ENCODE results near the gene CLCN1.

The CLCN1 gene

DNA sequence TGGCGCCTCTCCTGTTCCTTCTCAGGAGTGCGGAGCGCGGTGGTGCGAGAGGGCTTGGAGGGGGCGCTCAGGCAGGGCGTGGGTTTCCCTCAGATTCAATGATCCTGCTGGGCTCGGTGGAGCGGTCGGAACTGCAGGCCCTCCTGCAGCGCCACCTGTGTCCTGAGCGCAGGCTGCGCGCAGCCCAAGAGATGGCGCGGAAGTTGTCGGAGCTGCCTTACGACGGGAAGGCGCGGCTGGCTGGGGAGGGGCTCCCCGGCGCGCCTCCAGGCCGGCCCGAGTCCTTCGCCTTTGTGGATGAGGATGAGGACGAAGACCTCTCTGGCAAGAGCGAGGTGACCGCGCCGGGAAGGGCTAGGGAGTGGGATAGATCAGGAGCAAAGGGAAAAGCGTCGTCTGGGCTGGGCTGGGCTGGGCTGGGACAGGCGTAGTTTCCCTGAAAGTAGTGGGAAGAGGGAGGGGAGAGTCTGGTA is 29.6 kb downstream of the CLCN1 start:
- peak; percentile 50 to 68 for DNase-seq (ENCODE audit: low spot score in 2 of 2)

GRCh38 chr7:143346018-143346417 is 30.1 kb downstream of the CLCN1 start:
- no peak overlapping the region for H3K27ac Mint-ChIP-seq
- H3K36me3 Mint-ChIP-seq = no peaks in the 10 kb centered on the region

More for the DNA sequence above, 29.6 kb downstream of the CLCN1 start:
- Mint-ChIP-seq H3K4me1 (peaks cover 13% of the 10 kb centered on the region), H3K27ac (peak overlapping the region; percentile 65), H3K36me3 (no peaks in the 10 kb centered on the region), H3K9me3 (no peaks in the 10 kb centered on the region), H3K4me3 (peak overlapping the region; percentile 74)
- ATAC-seq = peak; percentile 97

GRCh38 chr7:143347950-143348349 is 32.0 kb downstream of the CLCN1 start:
- Mint-ChIP-seq H3K4me3 (no peak overlapping the region), H3K9me3 (no peaks in the 10 kb centered on the region), H3K36me3 (no peaks in the 10 kb centered on the region), H3K27ac (no peak overlapping the region), H3K4me1 (peaks cover 19% of the 10 kb centered on the region)
- DNase-seq (ENCODE audit: low spot score in 2 of 2) = no peak
- no peak for ATAC-seq

More at GRCh38 chr7:143346018-143346417, 30.1 kb downstream of the CLCN1 start:
- DNase-seq (ENCODE audit: low spot score in 2 of 2) = no peak
- no peaks in the 10 kb centered on the region for H3K9me3 Mint-ChIP-seq
- peak overlapping the region; percentile 74 for H3K4me3 Mint-ChIP-seq
- peaks cover 13% of the 10 kb centered on the region for H3K4me1 Mint-ChIP-seq
- ATAC-seq = no peak

DNA sequence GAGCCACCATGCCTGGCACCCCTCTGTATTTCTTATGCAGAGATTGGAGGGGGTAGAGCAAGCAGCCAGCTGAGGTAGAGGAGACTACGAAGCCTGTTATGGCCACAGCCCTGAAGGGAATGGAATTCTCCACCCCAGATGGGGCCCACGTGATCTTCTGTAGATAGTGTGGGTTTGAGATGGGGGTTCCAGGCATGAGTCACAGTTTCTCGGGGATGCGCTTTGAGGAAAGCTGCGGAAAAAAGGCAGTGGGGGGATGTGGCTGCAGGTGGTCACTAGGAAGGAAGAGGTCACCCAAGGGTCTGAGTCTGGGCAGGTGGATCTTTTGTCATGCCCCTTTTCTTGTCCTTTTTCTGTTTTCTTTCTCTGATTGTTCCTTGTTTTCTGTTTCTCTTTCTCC is 35.1 kb downstream of the CLCN1 start:
- DNase-seq (ENCODE audit: low spot score in 2 of 2) (no peak), ATAC-seq (no peak)
- H3K4me3 Mint-ChIP-seq = no peak overlapping the region
- H3K27ac Mint-ChIP-seq = no peak overlapping the region
- no peaks in the 10 kb centered on the region for H3K36me3 Mint-ChIP-seq
- peaks cover 26% of the 10 kb centered on the region for H3K4me1 Mint-ChIP-seq
- no peaks in the 10 kb centered on the region for H3K9me3 Mint-ChIP-seq

GRCh38 chr7:143351574-143351973 is 35.7 kb downstream of the CLCN1 start:
- DNase-seq (ENCODE audit: low spot score in 2 of 2) (no peak), ATAC-seq (no peak)
- Mint-ChIP-seq H3K9me3 (no peaks in the 10 kb centered on the region), H3K27ac (no peak overlapping the region), H3K36me3 (no peaks in the 10 kb centered on the region), H3K4me1 (peaks cover 25% of the 10 kb centered on the region), H3K4me3 (no peak overlapping the region)

DNA sequence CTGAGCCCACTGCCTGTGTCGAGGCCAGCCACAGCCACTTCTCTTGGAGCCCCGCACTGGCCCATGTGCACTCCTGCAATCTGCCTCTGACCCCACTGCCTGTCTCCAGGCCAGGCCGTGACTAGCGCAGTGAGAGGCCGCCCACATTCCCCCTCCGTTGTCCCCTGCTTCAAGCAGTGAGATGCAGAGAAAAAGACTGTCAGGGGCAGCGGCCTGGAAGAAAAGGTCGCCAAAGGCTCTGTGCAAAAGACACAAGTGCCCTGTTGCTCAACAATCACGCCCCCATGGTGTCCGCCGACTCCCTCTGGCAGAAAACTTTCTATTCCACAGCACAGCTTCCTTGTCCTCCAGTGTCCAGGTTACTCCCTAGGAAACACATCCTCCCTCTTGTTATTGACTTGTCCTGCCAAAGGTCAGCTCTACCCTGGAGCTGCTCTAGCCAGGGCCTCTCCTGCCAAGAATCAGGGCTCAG is 36.7 kb downstream of the CLCN1 start:
- Mint-ChIP-seq H3K4me1 (peaks cover 20% of the 10 kb centered on the region), H3K27ac (no peak overlapping the region), H3K4me3 (no peak overlapping the region), H3K9me3 (no peaks in the 10 kb centered on the region), H3K36me3 (no peaks in the 10 kb centered on the region)
- no peak for DNase-seq (ENCODE audit: low spot score in 2 of 2)
- no peak for ATAC-seq

GRCh38 chr7:143354376-143354775 is 38.5 kb downstream of the CLCN1 start:
- ATAC-seq (no peak), DNase-seq (ENCODE audit: low spot score in 2 of 2) (no peak)
- Mint-ChIP-seq H3K9me3 (no peaks in the 10 kb centered on the region), H3K36me3 (no peaks in the 10 kb centered on the region), H3K4me3 (no peak overlapping the region), H3K27ac (no peak overlapping the region), H3K4me1 (peaks cover 20% of the 10 kb centered on the region)

GRCh38 chr7:143354965-143355364 is 39.1 kb downstream of the CLCN1 start:
- DNase-seq (ENCODE audit: low spot score in 2 of 2) (no peak), ATAC-seq (no peak)
- Mint-ChIP-seq H3K27ac (no peak overlapping the region), H3K9me3 (no peaks in the 10 kb centered on the region), H3K36me3 (no peaks in the 10 kb centered on the region), H3K4me1 (peaks cover 20% of the 10 kb centered on the region), H3K4me3 (no peak overlapping the region)

DNA sequence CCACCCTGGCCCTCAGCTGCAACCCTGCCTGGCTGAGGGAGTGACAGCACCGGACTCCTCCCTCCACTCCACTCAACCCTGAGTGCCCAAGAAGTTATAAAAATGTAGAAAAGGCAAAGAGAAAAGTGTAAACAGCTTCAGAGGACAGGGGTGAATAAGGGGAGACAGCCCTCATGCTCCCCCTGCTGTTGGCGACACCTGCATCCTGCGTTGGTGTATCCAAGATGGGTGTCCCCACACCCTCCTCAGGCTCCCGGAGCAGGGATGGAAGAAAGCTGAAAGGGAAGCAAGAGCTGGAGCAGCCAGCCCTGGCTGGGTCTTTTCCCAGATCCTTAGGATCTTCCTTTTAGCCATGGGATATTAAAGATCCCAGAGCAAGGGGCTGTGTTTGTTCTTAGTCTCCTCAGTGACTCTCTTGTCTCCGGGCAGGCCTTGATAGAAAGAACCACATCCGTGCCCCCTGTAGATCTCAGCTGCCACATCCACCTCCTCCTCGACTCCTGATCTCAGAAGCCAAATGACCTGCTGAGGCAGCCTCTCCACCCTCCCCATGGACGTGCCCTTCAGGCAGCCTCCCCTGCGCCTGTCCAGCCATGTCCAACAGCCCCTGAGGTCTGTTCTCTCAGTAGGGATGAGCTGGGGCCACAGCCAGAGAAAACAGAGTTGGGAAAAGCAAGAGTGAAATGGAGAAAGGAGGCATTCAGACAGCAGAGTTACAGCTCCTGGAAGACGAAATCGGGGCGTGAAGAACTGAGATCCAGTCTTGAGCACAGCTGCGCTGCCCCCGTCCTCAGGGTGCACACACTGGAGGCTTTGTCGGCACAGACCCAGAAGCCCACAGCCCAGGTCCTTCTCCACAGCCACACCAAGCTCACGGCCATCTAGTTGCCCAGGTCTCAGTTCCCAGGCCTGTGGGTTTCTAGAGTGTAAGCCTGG is 39.8 kb downstream of the CLCN1 start:
- ATAC-seq (no peak), DNase-seq (ENCODE audit: low spot score in 2 of 2) (no peak)
- H3K4me1 Mint-ChIP-seq = peaks cover 25% of the 10 kb centered on the region
- H3K4me3 Mint-ChIP-seq = no peak overlapping the region
- H3K36me3 Mint-ChIP-seq = no peaks in the 10 kb centered on the region
- H3K27ac Mint-ChIP-seq = no peak overlapping the region
- H3K9me3 Mint-ChIP-seq = no peaks in the 10 kb centered on the region

DNA sequence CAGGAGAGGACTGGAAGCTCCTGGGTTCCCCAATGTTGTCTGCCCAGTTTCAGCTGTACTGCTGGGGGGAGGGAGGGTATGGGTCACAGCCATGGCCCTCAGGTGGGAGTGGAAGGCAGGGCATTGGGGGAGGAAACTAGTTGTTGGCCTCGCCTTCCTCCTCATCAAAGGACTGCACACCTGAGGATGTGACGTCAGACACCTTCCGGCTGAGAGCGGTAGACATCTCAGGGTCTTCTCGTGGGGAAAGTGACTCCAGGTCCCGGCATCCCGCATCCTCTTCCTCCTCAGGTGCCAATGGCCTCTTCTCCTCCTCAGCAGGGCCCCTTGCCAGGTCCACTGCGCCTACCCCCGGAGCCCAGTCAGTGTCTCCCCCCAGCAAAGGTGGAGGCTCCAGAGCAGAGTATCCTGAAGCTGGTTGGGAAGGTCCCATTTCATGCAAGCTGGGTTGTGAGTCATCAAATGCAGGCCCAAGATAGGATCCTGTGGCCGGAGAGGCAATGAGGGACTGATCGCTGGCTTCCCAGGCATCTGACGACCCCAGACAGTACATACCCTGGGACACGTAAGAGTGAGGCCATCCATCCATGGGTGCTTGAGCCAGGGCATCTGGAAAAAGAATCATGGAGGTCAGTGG is 40.6 kb downstream of the CLCN1 start:
- H3K4me1 Mint-ChIP-seq = peaks cover 30% of the 10 kb centered on the region
- H3K36me3 Mint-ChIP-seq = no peaks in the 10 kb centered on the region
- ATAC-seq (no peak), DNase-seq (ENCODE audit: low spot score in 2 of 2) (no peak)
- H3K9me3 Mint-ChIP-seq = no peaks in the 10 kb centered on the region
- H3K4me3 Mint-ChIP-seq = no peak overlapping the region
- no peak overlapping the region for H3K27ac Mint-ChIP-seq

DNA sequence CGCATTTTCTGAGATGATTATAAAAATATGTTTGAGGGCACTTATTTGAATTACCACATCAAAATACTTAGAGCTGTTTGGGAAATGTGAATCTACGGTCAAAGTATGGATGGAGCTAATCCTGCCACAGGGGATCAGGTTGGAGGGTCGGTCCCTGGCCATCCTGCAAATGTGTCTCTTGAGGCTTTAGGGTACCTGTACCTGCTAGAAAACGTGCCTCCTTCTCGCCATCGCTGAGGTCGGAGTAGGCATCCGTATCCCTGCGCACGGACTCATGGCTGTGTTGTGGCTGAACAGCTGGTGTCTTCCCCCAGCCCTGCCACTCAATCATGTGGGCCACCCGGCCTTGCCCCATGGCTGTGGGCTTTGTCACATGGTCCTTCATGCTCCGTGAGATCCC is 42.7 kb downstream of the CLCN1 start:
- no peak for ATAC-seq
- no peak overlapping the region for H3K27ac Mint-ChIP-seq
- H3K9me3 Mint-ChIP-seq = no peaks in the 10 kb centered on the region
- no peak overlapping the region for H3K4me3 Mint-ChIP-seq
- H3K36me3 Mint-ChIP-seq = no peaks in the 10 kb centered on the region
- peaks cover 23% of the 10 kb centered on the region for H3K4me1 Mint-ChIP-seq
- DNase-seq (ENCODE audit: low spot score in 2 of 2) = no peak

- H3K27ac Mint-ChIP-seq = no peak overlapping the region
- no peaks in the 10 kb centered on the region for H3K36me3 Mint-ChIP-seq
- peaks cover 18% of the 10 kb centered on the region for H3K4me1 Mint-ChIP-seq
- H3K4me3 Mint-ChIP-seq = peak overlapping the region; percentile 80
- no peak for DNase-seq (ENCODE audit: low spot score in 2 of 2)
- no peak for ATAC-seq
- no peaks in the 10 kb centered on the region for H3K9me3 Mint-ChIP-seq
Observed at GRCh38 chr7:143359771-143360353, 44.0 kb downstream of the CLCN1 start.

- H3K4me3 Mint-ChIP-seq = peak overlapping the region; percentile 80
- peaks cover 18% of the 10 kb centered on the region for H3K4me1 Mint-ChIP-seq
- H3K36me3 Mint-ChIP-seq = no peaks in the 10 kb centered on the region
- no peak for DNase-seq (ENCODE audit: low spot score in 2 of 2)
- no peak for ATAC-seq
- no peaks in the 10 kb centered on the region for H3K9me3 Mint-ChIP-seq
- H3K27ac Mint-ChIP-seq = peak overlapping the region; percentile 0
Observed at GRCh38 chr7:143360788-143361551, 45.1 kb downstream of the CLCN1 start.

GRCh38 chr7:143361552-143362130 is 45.7 kb downstream of the CLCN1 start:
- Mint-ChIP-seq H3K36me3 (no peaks in the 10 kb centered on the region), H3K9me3 (no peaks in the 10 kb centered on the region), H3K4me1 (peaks cover 18% of the 10 kb centered on the region), H3K27ac (peak overlapping the region; percentile 29), H3K4me3 (peak overlapping the region; percentile 80)
- ATAC-seq (peak; percentile 8), DNase-seq (ENCODE audit: low spot score in 2 of 2) (no peak)

All from stimulated activated effector memory CD8-positive, alpha-beta T cell treated with anti-CD3 and anti-CD28 coated beads, Interleukin-12 subunit alpha, Interleukin-12 subunit beta, amount 100 ng/mL, for 72 hours (primary cell).